Amniotic epithelial cell (primary cell): Measurements from ENCODE around the gene AKNAD1.
"Not testable (repeated sequence)": the region's sequence is repeated elsewhere in the genome, so short reads cannot be mapped to it uniquely, and the experiment has no call there.

Source experiments
- DNase-seq: peaks from one replicate; pipeline ENCODE4 v3.0.0-alpha.2; 2010; ENCODE audit warnings: low read depth

AKNAD1 gene

GRCh38 chr1:108785264-108785663, 71.6 kb downstream of the AKNAD1 start:
- no peak for DNase-seq

- not testable (repeated sequence) for DNase-seq
Measured at GRCh38 chr1:108781575-108781944, 75.3 kb downstream of the AKNAD1 start.

GRCh38 chr1:108780937-108781574, 75.8 kb downstream of the AKNAD1 start:
- DNase-seq = no peak

- DNase-seq = no peak
Measured at GRCh38 chr1:108779455-108779854, 77.4 kb downstream of the AKNAD1 start.

GRCh38 chr1:108777839-108778238, 79.1 kb downstream of the AKNAD1 start:
- DNase-seq = no peak

- no peak for DNase-seq
Measured at GRCh38 chr1:108767708-108768107, 89.2 kb downstream of the AKNAD1 start.

- no peak for DNase-seq
Measured at GRCh38 chr1:108767115-108767514, 89.8 kb downstream of the AKNAD1 start.
